SH-SY5Y (cell line): Measurements from ENCODE around the gene SHANK2.

Experiments
- GATA2 ChIP-seq: IDR thresholded peaks from 2 replicates; pipeline ENCODE4 v1.6.1; 2011; ENCODE audit warnings: mild to moderate bottlenecking, low read depth, low read length
- GATA3 ChIP-seq: IDR thresholded peaks from 2 replicates; pipeline ENCODE4 v1.6.1; 2011; ENCODE audit warnings: low read depth, mild to moderate bottlenecking, low read length, moderate library complexity

- TF ChIP-seq GATA3 (no peak), GATA2 (no peak)
Observed at GRCh38 chr11:71237853-71238252, 14.5 kb downstream of the SHANK2 start.
